Common myeloid progenitor, CD34-positive (primary cell): Measurements from ENCODE around the gene APBA1.
A peak's percentile ranks its signal among the peaks of the same experiment; 100 is the strongest.

Experiments used
- CTCF ChIA-PET: fragments of 350-600 bp; sonication (Branson Sonifier 250); formaldehyde crosslinking; loops from one replicate; lab custom pipeline; 2021; ENCODE audit warnings: antibody characterized with exemption; lab: Charles Lee
- POLR2A ChIA-PET: fragments of 350-600 bp; sonication (Branson Sonifier 250); formaldehyde crosslinking; loops from one replicate; lab custom pipeline; 2021; ENCODE audit warnings: antibody characterized with exemption; lab: Charles Lee
- DNase-seq, 3 donors: peaks; one replicate each; pipeline versions ENCODE4 v3.0.0 to v3.0.0-alpha.2; 2013
- H3K27ac ChIP-seq, 2 experiments: 1 replicate in 1 of 2; 2 replicates in 1 of 2; pipeline ENCODE4 v1.7.0; 2013; ENCODE audit warnings: inconsistent platforms in 2 of 2, low read length in 2 of 2, mild to moderate bottlenecking in 2 of 2, low read depth in 1 of 2, moderate library complexity in 1 of 2; ENCODE audit not compliant: severe bottlenecking in 2 of 2, insufficient read depth in 1 of 2, poor library complexity in 1 of 2
- H3K27me3 ChIP-seq, 5 experiments: replicated peaks in 2 of 5; 1 replicate in 3 of 5; 2 replicates in 2 of 5; pipeline versions ENCODE4 v1.6.1 to v1.7.0; 2013; ENCODE audit warnings: low read length in 4 of 5, mild to moderate bottlenecking in 2 of 5, moderate library complexity in 2 of 5, inconsistent platforms in 1 of 5; ENCODE audit not compliant: insufficient read depth in 5 of 5, control insufficient read depth in 4 of 5
- H3K36me3 ChIP-seq, 4 experiments: 1 replicate in 2 of 4; 2 replicates in 2 of 4; pipeline versions ENCODE4 v1.6.1 to v1.7.0; 2013; ENCODE audit warnings: low read length in 3 of 4, control low read depth in 1 of 4, mild to moderate bottlenecking in 1 of 4; ENCODE audit not compliant: control insufficient read depth in 4 of 4, insufficient read depth in 4 of 4
- H3K4me1 ChIP-seq, 4 experiments: 1 replicate in 3 of 4; 2 replicates in 1 of 4; pipeline versions ENCODE4 v1.6.1 to v1.7.1; 2013; ENCODE audit warnings: low read length in 3 of 4, mild to moderate bottlenecking in 3 of 4, control low read depth in 1 of 4, inconsistent platforms in 1 of 4, moderate library complexity in 1 of 4; ENCODE audit not compliant: control insufficient read depth in 4 of 4, insufficient read depth in 4 of 4; ENCODE audit errors: control extremely low read depth in 1 of 4
- H3K4me3 ChIP-seq, 7 experiments: 1 replicate in 4 of 7; 2 replicates in 3 of 7; pipeline versions ENCODE4 v1.5.1 to v1.7.0; 2013; ENCODE audit warnings: mild to moderate bottlenecking in 7 of 7, low read length in 6 of 7, moderate library complexity in 6 of 7, inconsistent platforms in 2 of 7, low read depth in 2 of 7, control low read depth in 1 of 7; ENCODE audit not compliant: insufficient read depth in 4 of 7, control insufficient read depth in 1 of 7; ENCODE audit errors: extremely low read depth in 1 of 7
- H3K9me3 ChIP-seq, 5 experiments: 1 replicate in 4 of 5; 2 replicates in 1 of 5; pipeline versions ENCODE4 v1.6.1 to v1.7.1; 2013; ENCODE audit warnings: low read length in 4 of 5, mild to moderate bottlenecking in 2 of 5, inconsistent platforms in 1 of 5, low read depth in 1 of 5, moderate library complexity in 1 of 5; ENCODE audit not compliant: control insufficient read depth in 4 of 5, insufficient read depth in 2 of 5; ENCODE audit errors: control extremely low read depth in 1 of 5
- WGBS: methylation state at CpG from one replicate; pipeline ENCODE4 v1.1.5; 2013; ENCODE audit not compliant: insufficient coverage; 5-methylcytosine and 5-hydroxymethylcytosine counted together

APBA1 gene

GRCh38 chr9:69494763-69495162 is 177.4 kb downstream of the APBA1 start:
- DNase-seq: no peak
- no peaks in the 10 kb centered on the region for H3K4me1 ChIP-seq
- no peaks in the 10 kb centered on the region for H3K36me3 ChIP-seq
- ChIA-PET CTCF (no interaction called here), POLR2A (no interaction called here)
- H3K27me3 ChIP-seq: no peaks in the 10 kb centered on the region
- WGBS: 86% methylated on average over 1 of the region's 2 CpGs
- no peaks in the 10 kb centered on the region for H3K9me3 ChIP-seq
- H3K27ac ChIP-seq: no peak overlapping the region
- H3K4me3 ChIP-seq: no peak overlapping the region

GRCh38 chr9:69494208-69494607 is 178.0 kb downstream of the APBA1 start:
- no peak for DNase-seq
- 100% methylated on average over 2 of the region's 4 CpGs for WGBS
- ChIA-PET CTCF (no interaction called here), POLR2A (no interaction called here)
- Histone ChIP-seq H3K4me3 (no peak overlapping the region), H3K4me1 (no peaks in the 10 kb centered on the region), H3K36me3 (no peaks in the 10 kb centered on the region), H3K27me3 (no peaks in the 10 kb centered on the region), H3K27ac (no peak overlapping the region), H3K9me3 (no peaks in the 10 kb centered on the region)

GRCh38 chr9:69486498-69486897 is 185.7 kb downstream of the APBA1 start:
- CTCF ChIA-PET: no interaction called here
- Histone ChIP-seq H3K27ac (no peak overlapping the region), H3K4me1 (no peaks in the 10 kb centered on the region), H3K9me3 (no peaks in the 10 kb centered on the region), H3K4me3 (no peak overlapping the region), H3K36me3 (no peaks in the 10 kb centered on the region), H3K27me3 (no peaks in the 10 kb centered on the region)
- POLR2A ChIA-PET: no interaction called here
- DNase-seq: no peak
- WGBS: 100% methylated on average over 1 of the region's 3 CpGs

GRCh38 chr9:69485466-69485865 is 186.7 kb downstream of the APBA1 start:
- no peak overlapping the region for H3K4me3 ChIP-seq
- no peaks in the 10 kb centered on the region for H3K27me3 ChIP-seq
- 67% methylated on average over 3 of the region's 4 CpGs for WGBS
- no peaks in the 10 kb centered on the region for H3K4me1 ChIP-seq
- H3K27ac ChIP-seq: no peak overlapping the region
- ChIA-PET CTCF (no interaction called here), POLR2A (interaction anchor here (0.6 kb wide), 1 partner anchor 16 kb away, joined by 3 read pairs; no protein-coding TSS in a partner anchor)
- H3K9me3 ChIP-seq: no peaks in the 10 kb centered on the region
- no peaks in the 10 kb centered on the region for H3K36me3 ChIP-seq
- DNase-seq: no peak

DNA sequence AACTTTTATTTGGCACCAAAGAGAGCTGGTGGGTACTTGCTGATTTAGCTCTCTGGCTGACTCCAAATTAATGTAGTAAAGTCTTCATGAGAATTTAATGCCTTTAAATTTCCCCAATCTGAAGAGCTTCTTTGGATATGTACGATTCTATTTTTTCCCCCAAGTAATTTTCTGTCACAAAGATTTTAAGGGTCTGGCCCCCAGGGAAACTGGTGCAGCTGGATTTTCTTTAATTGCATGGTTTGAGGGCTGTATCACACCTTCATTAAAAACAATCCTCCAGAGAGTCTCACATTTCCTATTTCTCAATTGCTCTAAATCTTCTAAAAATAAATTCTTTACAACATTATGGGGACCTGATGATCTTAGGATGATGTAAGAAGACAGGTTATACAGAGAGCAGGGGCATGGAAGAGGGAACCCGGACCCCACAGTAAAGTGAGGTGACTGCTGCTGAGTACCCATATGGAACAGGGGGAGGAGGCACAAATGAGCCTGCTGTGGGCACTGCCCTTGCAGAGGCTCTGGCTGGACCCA is 188.2 kb downstream of the APBA1 start:
- POLR2A ChIA-PET: no interaction called here
- DNase-seq: no peak
- WGBS: 90% methylated on average over 1 of the region's 2 CpGs
- H3K27ac ChIP-seq: no peak overlapping the region
- no peaks in the 10 kb centered on the region for H3K27me3 ChIP-seq
- no peaks in the 10 kb centered on the region for H3K4me1 ChIP-seq
- CTCF ChIA-PET: no interaction called here
- no peaks in the 10 kb centered on the region for H3K9me3 ChIP-seq
- no peak overlapping the region for H3K4me3 ChIP-seq
- no peaks in the 10 kb centered on the region for H3K36me3 ChIP-seq

GRCh38 chr9:69476797-69477196 is 195.4 kb downstream of the APBA1 start:
- no peak overlapping the region for H3K4me3 ChIP-seq
- H3K36me3 ChIP-seq: no peaks in the 10 kb centered on the region
- H3K4me1 ChIP-seq: peaks cover 0 to 3% (median 0%) of the 10 kb centered on the region in 4 experiments
- WGBS: 94% methylated on average over 2 of the region's 7 CpGs
- no peaks in the 10 kb centered on the region for H3K9me3 ChIP-seq
- POLR2A ChIA-PET: no interaction called here
- no peak overlapping the region for H3K27ac ChIP-seq
- DNase-seq: no peak
- H3K27me3 ChIP-seq: peaks cover 0 to 2% (median 0%) of the 10 kb centered on the region in 5 experiments
- CTCF ChIA-PET: no interaction called here

DNA sequence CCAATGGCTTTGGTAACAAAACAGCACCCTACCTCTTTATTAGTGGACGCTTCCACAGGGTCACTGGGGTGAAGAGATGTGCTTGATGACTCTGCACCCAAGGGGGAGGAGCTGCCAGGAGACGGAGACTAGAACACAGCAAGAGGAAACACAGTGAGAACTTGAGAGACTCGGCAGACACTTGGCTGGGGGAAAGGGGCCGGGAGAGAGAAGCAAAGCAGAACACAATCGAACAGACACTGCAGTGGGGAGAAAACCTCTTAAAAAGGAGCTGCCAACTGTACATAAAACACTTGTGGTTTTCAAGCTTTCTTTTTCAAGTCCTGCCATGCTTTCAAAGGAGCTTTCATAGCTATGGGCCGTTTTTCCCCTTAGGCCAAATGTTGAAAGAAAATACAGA is 196.2 kb downstream of the APBA1 start:
- CTCF ChIA-PET: no interaction called here
- whole genome bisulfite sequencing: 33% methylated on average over 6 of the region's 6 CpGs
- H3K27me3 ChIP-seq: peaks cover 0 to 2% (median 0%) of the 10 kb centered on the region in 5 experiments
- DNase-seq: peak in 1 of 3 donors; percentile 13
- H3K4me1 ChIP-seq: peaks cover 0 to 3% (median 0%) of the 10 kb centered on the region in 4 experiments
- H3K4me3 ChIP-seq: no peak overlapping the region
- POLR2A ChIA-PET: interaction anchor here (0.6 kb wide), 1 partner anchor 12 kb away, joined by 5 read pairs; no protein-coding TSS in a partner anchor
- no peak overlapping the region for H3K27ac ChIP-seq
- no peaks in the 10 kb centered on the region for H3K36me3 ChIP-seq
- H3K9me3 ChIP-seq: no peaks in the 10 kb centered on the region
